DMS114 treated with DMSO at 0.1 percent for 48 hours (cell line): ENCODE measurements around the gene TENT4B.

Experiments used
- DNase-seq: peaks from one replicate; lab custom pipeline; 2025; ENCODE audit not compliant: unreplicated experiment; lab: John Stamatoyannopoulos, UW

Gene TENT4B

GRCh38 chr16:50269769-50270509 lies 116.8 kb downstream of the TENT4B start:
- no peak for DNase-seq

- DNase-seq = no peak
These were observed 117.5 kb downstream of the TENT4B start for GRCh38 chr16:50270510-50271147.

GRCh38 chr16:50271148-50272041 lies 118.3 kb downstream of the TENT4B start:
- no peak for DNase-seq

- no peak for DNase-seq
These were observed 119.0 kb downstream of the TENT4B start for GRCh38 chr16:50272111-50272571.

- DNase-seq = no peak
These were observed 119.7 kb downstream of the TENT4B start for GRCh38 chr16:50272687-50273381.

GRCh38 chr16:50273382-50273690 lies 120.2 kb downstream of the TENT4B start:
- DNase-seq = no peak

GRCh38 chr16:50273888-50274325 lies 120.8 kb downstream of the TENT4B start:
- DNase-seq = no peak

GRCh38 chr16:50274326-50275097 lies 121.4 kb downstream of the TENT4B start:
- DNase-seq = no peak

GRCh38 chr16:50275098-50275415 lies 122.0 kb downstream of the TENT4B start:
- no peak for DNase-seq

GRCh38 chr16:50275428-50276325 lies 122.6 kb downstream of the TENT4B start:
- no peak for DNase-seq

GRCh38 chr16:50276326-50276640 lies 123.2 kb downstream of the TENT4B start:
- no peak for DNase-seq

GRCh38 chr16:50276801-50277555 lies 123.9 kb downstream of the TENT4B start:
- DNase-seq = no peak

- DNase-seq = no peak
These were observed 125.1 kb downstream of the TENT4B start for GRCh38 chr16:50278251-50278650.

GRCh38 chr16:50279504-50279865 lies 126.4 kb downstream of the TENT4B start:
- no peak for DNase-seq

- DNase-seq = no peak
These were observed 127.8 kb downstream of the TENT4B start for GRCh38 chr16:50280932-50281331.
